ENCODE data around the gene SHFL. TPM values are rescaled to one million over a fixed set of nuclear protein-coding genes. Genes with fewer than 3 reads are reported as not detected.

SHFL gene
- polyA plus RNA-seq, 1 of the 3 experiments (the other 2 are of a cell fraction) = 36.6 TPM

DNA sequence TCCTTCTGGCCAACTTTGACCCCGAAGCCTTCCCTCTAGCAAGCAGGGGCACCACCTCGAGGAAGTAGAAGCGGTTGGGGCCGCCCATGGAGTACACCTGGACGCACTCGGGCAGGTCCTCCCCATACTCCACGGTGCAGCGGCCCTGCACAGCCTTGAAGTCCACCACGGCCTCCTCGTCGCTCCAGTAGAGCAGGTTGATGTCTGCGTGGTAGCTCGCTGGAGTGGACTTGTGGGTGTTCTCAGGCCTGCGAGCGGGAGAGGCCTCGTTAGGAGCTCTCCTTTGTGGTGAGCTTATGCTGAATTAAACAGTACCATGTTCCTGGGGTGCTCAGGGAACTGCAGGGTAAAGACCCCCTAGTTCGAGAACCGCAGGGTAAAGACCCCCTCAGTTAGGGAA lies 55.9 kb downstream of the SHFL start:
- no peaks in the 10 kb centered on the region for H3K9me3 ChIP-seq

More for the DNA sequence above, 55.9 kb downstream of the SHFL start:
- WGBS (ENCODE audit: low lambda C conversion rate) = 100% methylated on average over 5 of the region's 18 CpGs
- ChIA-PET POLR2A (no interaction called here), CTCF (interaction anchor here (0.6 kb wide), 1 partner anchor 24 kb away, joined by 3 read pairs; no protein-coding TSS in a partner anchor)
- Histone ChIP-seq H3K4me1 (ENCODE audit: control insufficient read depth in 1 of 2, insufficient read depth in 2 of 2, low read depth in 1 of 2, low read length in 1 of 2) (peaks cover 0 to 37% of the 10 kb centered on the region in 2 experiments; a peak in 1 of 4 replicates), H4K20me1 (ENCODE audit: insufficient read depth) (no peaks in the 10 kb centered on the region), H3K9me2 (no peaks in the 10 kb centered on the region), H3K4me2 (no peak overlapping the region), H3K36me3 (replicated peaks in 1 of 2; ENCODE audit: control insufficient read depth in 1 of 2, insufficient read depth in 2 of 2, low read length in 1 of 2) (peaks cover 36 to 89% of the 10 kb centered on the region in 2 experiments), H3K9ac (no peak overlapping the region), H3K4me3 (ENCODE audit: low read depth in 2 of 2, low read length in 1 of 2) (no peak overlapping the region), H2AFZ (ENCODE audit: low read depth) (no peak overlapping the region), H3K27me3 (ENCODE audit: insufficient read depth) (no peaks in the 10 kb centered on the region), H3K27ac (ENCODE audit: low read depth in 2 of 2, low read length in 1 of 2) (no peak overlapping the region; a peak in 1 of 4 replicates), H3K79me2 (ENCODE audit: insufficient read depth) (no peaks in the 10 kb centered on the region), H3F3A (replicated peaks; ENCODE audit: insufficient read depth) (no peaks in the 10 kb centered on the region)
- DNase-seq = no peak
- TF ChIP-seq TCF12 (IDR thresholded peaks at IDR 0.05) (no peak), EZH2phosphoT487 (IDR thresholded peaks at IDR 0.05; ENCODE audit: borderline replicate concordance, low read depth) (no peak), CHD2 (IDR thresholded peaks at IDR 0.05; ENCODE audit: low read length, partially characterized antibody) (no peak), EP300 (IDR thresholded peaks at IDR 0.05; ENCODE audit: borderline replicate concordance in 1 of 2, low read depth in 1 of 2, low read length in 1 of 2) (no peak), FOXJ3 (CRISPR knock-in tag; IDR thresholded peaks at IDR 0.05) (no peak), GABPA (IDR thresholded peaks at IDR 0.05; ENCODE audit: low read depth) (no peak)
- TF ChIP-seq, protein P1, sequence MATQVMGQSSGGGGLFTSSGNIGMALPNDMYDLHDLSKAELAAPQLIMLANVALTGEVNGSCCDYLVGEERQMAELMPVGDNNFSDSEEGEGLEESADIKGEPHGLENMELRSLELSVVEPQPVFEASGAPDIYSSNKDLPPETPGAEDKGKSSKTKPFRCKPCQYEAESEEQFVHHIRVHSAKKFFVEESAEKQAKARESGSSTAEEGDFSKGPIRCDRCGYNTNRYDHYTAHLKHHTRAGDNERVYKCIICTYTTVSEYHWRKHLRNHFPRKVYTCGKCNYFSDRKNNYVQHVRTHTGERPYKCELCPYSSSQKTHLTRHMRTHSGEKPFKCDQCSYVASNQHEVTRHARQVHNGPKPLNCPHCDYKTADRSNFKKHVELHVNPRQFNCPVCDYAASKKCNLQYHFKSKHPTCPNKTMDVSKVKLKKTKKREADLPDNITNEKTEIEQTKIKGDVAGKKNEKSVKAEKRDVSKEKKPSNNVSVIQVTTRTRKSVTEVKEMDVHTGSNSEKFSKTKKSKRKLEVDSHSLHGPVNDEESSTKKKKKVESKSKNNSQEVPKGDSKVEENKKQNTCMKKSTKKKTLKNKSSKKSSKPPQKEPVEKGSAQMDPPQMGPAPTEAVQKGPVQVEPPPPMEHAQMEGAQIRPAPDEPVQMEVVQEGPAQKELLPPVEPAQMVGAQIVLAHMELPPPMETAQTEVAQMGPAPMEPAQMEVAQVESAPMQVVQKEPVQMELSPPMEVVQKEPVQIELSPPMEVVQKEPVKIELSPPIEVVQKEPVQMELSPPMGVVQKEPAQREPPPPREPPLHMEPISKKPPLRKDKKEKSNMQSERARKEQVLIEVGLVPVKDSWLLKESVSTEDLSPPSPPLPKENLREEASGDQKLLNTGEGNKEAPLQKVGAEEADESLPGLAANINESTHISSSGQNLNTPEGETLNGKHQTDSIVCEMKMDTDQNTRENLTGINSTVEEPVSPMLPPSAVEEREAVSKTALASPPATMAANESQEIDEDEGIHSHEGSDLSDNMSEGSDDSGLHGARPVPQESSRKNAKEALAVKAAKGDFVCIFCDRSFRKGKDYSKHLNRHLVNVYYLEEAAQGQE (IDR thresholded peaks at IDR 0.05; ENCODE audit: low read depth, low read length) = no peak

Small RNAs within 50 kb of the gene (small RNA-seq; reads per million reads assigned to genes)
- gene MIR5589 (0 reads per million in 7 experiments), gene SNORD105 (4.5 to 62.9 (median 7.8) reads per million in 7 experiments), gene SNORD105B (1.2 to 1,728 (median 56.5) reads per million in 7 experiments)

Other genes starting within 250 kb of the SHFL start
- gene OLFM2, start 149.8 kb upstream of the SHFL start, polyA plus RNA-seq (2012; rRNA removed) = 8.2 and 10.7 TPM in 2 replicates
- gene COL5A3, start 75.8 kb upstream of the SHFL start, polyA plus RNA-seq (2012; rRNA removed) = under 0.01 and 0.02 TPM in 2 replicates
- gene RDH8, start 72.8 kb upstream of the SHFL start, polyA plus RNA-seq (2012; rRNA removed) = 0.03 TPM in 1 of 2 replicates, not detected in the other
- 0.13 and 0.32 TPM in 2 replicates for gene ANGPTL6, start 16.4 kb downstream of the SHFL start, polyA plus RNA-seq (2012; rRNA removed)
- gene PPAN, start 20.0 kb downstream of the SHFL start, polyA plus RNA-seq (2012; rRNA removed) = 62.5 and 75.6 TPM in 2 replicates
- 6.8 and 8.7 TPM in 2 replicates for gene P2RY11, start 25.4 kb downstream of the SHFL start, polyA plus RNA-seq (2012; rRNA removed)
- 271 and 432 TPM in 2 replicates for gene EIF3G, start 33.6 kb downstream of the SHFL start, polyA plus RNA-seq (2012; rRNA removed)
- 46.1 and 58.3 TPM in 2 replicates for gene DNMT1, start 108.6 kb downstream of the SHFL start, polyA plus RNA-seq (2012; rRNA removed)
- gene S1PR2, start 145.0 kb downstream of the SHFL start, polyA plus RNA-seq (2012; rRNA removed) = 3.6 and 3.8 TPM in 2 replicates
- 76.0 and 110 TPM in 2 replicates for gene MRPL4, start 165.9 kb downstream of the SHFL start, polyA plus RNA-seq (2012; rRNA removed)
- 14.5 and 14.8 TPM in 2 replicates for gene ICAM1, start 184.8 kb downstream of the SHFL start, polyA plus RNA-seq (2012; rRNA removed)
- gene ICAM4, start 200.6 kb downstream of the SHFL start, polyA plus RNA-seq (2012; rRNA removed) = 0.05 TPM in 2 replicates
- 4.9 and 5.2 TPM in 2 replicates for gene ICAM5, start 203.6 kb downstream of the SHFL start, polyA plus RNA-seq (2012; rRNA removed)
- gene ZGLP1, start 223.5 kb downstream of the SHFL start, polyA plus RNA-seq (2012; rRNA removed) = 1.8 and 2.1 TPM in 2 replicates
- 45.8 TPM in 2 replicates for gene FDX2, start 229.7 kb downstream of the SHFL start, polyA plus RNA-seq (2012; rRNA removed)
- gene RAVER1, start 247.2 kb downstream of the SHFL start, polyA plus RNA-seq (2012; rRNA removed) = 3.0 and 8.2 TPM in 2 replicates